GM12872 (cell line): ENCODE measurements around the gene UROS.

ENCODE experiments used
- CTCF ChIP-seq: IDR thresholded peaks from 3 replicates; pipeline ENCODE4 v1.5.1; 2011; ENCODE audit warnings: low read depth, mild to moderate bottlenecking, low read length, moderate library complexity; ENCODE audit not compliant: insufficient read depth

The UROS gene

GRCh38 chr10:125777806-125778205 is 45.3 kb downstream of the UROS start:
- TF ChIP-seq CTCF, result no peak

DNA sequence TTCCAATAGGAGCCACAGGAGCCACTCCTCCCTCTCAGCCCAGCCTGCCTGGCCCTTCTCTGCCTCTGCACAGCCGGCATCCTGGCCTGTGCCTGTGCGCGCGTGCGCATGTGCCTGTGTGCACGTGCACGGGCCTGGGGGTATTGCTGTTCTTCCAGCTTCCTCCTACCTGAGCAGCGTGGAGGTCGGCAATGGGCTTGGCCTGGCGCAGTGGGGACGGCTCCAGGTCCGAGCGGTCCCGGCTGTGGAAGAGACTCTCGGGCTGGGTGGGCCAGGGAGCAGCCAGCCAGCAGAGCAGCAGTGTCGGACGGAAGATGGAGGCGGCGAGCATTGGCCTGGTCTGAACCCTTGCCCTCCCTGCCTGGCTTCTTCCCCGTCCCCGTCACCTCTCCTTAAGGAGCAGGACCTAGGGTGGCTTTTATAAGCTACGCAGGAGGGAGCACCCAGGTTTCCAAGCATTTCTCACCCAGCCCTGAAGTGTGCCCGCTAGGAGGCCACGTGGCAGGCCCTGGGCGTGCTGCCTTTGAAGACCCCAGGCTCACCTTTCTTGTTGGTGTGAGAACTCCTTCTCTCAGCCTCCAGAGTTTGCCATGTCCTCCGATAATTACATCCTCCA is 47.5 kb downstream of the UROS start, which contains the start of gene MMP21:
Gene MMP21 (minus strand): TSS at position 331 of the 616 bp plus-strand sequence. CDS start 0 bp downstream, at position 331.
- no peak for TF ChIP-seq CTCF

DNA sequence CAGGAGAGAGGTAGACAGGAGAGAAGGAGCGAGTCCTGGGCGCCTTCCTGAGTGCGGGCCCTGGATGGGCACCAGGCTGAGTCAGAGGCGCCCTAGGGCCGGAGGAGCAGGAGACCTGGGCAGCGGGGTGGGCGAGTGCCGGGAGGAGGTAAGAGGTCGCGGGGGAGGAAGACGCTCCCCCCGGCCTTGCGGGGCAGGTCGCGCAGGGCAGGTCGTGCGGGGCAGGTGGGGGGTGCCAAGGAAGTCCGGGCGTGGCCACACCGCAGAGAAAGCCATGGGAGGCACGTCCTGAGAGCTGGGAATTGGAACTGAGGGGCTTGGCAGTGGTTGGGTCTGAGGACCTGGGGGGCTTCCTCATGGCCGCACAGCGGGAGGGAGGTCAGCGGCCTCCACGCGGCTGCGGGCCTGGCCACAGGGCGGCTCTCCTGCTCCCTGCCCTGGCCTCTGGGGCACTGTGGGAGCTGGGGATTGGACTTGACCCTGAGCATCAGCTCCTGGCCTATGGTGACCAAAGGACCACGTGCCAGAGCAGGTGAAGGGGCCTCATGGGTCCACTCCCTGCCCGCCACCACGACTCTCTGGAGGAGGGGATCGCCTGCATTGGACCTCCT is 48.4 kb downstream of the UROS start:
- TF ChIP-seq CTCF, result no peak

- TF ChIP-seq CTCF, result no peak
Observed at GRCh38 chr10:125773687-125774543, 49.1 kb downstream of the UROS start.

- no peak for TF ChIP-seq CTCF
Observed at GRCh38 chr10:125772864-125773180, 50.2 kb downstream of the UROS start.

- TF ChIP-seq CTCF, result no peak
Observed at GRCh38 chr10:125772112-125772863, 50.8 kb downstream of the UROS start.

GRCh38 chr10:125770844-125771243 is 52.2 kb downstream of the UROS start:
- no peak for TF ChIP-seq CTCF
